ENCODE measurements around the gene AUH.
"Not testable (repeated sequence)": the region's sequence is repeated elsewhere in the genome, so short reads cannot be mapped to it uniquely, and the experiment has no call there.

DNA sequence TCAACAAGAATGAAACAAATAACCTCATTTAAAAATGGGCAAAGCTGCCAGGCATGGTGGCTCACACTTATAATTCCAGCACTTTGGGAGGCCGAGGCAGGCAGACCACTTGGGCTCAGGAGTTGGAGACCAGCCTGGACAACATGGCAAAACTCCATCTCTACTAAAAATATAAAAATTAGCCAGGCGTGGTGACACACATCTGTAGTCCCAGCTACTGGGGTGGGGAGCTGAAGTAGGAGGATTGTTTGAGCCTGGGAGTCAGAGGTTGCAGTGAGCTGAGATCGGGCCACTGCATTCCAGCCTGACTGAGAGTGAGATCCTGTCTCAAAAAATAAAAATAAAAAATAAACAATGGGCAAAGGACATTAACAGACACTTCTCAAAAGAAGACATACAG is 8.3 kb upstream of the AUH start:
- TF ChIP-seq FOSL1 (IDR thresholded peaks at IDR 0.05; ENCODE audit: low read depth); POLR2A (IDR thresholded peaks at IDR 0.05; ENCODE audit: borderline replicate concordance, extremely low read depth, insufficient read depth, insufficient read length): not testable (repeated sequence)

Measured in HCT116 (cell line).